DOHH2 (cell line): ENCODE data around the gene MAST2.

ENCODE experiments used
- CTCF ChIP-seq: fragments of 200-600 bp; sonication (generic); IDR thresholded peaks from one replicate; pipeline ENCODE4 v1.5.1; 2014; ENCODE audit warnings: antibody characterized with exemption, mild to moderate bottlenecking, low read depth, low read length; ENCODE audit not compliant: poor library complexity, severe bottlenecking
- EZH2phosphoT487 ChIP-seq: fragments of 200-600 bp; sonication (generic); IDR thresholded peaks from 2 replicates; pipeline ENCODE4 v1.6.1; 2017; ENCODE audit warnings: borderline replicate concordance, mild to moderate bottlenecking, antibody characterized with exemption, low read length, moderate library complexity, mixed read lengths

- TF ChIP-seq CTCF (no peak), EZH2phosphoT487 (no peak)
These were observed 215.9 kb downstream of the MAST2 start for GRCh38 chr1:46019348-46019747.
